ENCODE data around the gene PRSS56. TPM values are rescaled to one million over a fixed set of nuclear protein-coding genes. Genes with fewer than 3 reads are reported as not detected.

The PRSS56 gene
- total RNA-seq, 4 donors from 2014 or later = not detected

DNA sequence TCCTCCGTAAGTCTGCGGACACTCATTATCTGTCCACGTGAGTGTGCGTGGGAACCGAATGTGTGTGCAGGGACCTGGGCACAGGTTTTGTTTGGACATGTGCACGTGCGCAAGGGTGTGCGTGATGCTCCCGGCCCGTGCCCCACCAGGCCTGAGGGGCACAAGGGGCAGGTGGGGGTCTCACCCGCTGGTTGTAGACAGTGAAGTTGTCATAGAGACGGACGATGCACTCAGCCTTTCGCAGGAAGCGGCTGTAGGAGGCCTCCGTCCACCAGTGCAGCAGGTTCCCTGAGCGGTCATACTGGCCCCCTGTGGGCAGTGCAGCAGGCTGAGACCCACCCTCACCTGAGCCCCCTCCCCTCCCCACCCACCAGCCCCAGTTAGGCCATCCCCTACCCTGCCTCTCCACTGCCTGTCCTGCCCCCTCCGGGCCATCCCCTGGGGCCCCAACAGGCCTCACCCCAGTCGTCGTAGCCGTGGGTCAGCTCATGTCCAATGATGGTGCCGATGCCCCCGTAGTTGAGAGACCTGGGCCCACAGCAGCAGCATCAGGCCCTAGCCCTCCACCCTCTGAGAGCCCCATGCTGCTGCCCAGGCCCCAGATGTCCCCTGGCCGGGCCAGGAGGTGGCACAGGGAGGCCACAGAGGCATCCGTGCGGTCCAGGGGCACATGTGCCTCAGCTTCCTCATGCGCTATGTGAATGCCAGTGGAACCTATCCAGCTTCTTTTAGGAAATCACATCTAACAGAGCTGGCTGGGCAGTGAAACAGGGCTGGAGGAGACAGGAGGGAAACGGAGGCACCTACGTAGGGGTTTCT lies 38.7 kb upstream of the PRSS56 start:
- no peak for DNase-seq (ENCODE audit: low spot score in 2 of 2)

DNA sequence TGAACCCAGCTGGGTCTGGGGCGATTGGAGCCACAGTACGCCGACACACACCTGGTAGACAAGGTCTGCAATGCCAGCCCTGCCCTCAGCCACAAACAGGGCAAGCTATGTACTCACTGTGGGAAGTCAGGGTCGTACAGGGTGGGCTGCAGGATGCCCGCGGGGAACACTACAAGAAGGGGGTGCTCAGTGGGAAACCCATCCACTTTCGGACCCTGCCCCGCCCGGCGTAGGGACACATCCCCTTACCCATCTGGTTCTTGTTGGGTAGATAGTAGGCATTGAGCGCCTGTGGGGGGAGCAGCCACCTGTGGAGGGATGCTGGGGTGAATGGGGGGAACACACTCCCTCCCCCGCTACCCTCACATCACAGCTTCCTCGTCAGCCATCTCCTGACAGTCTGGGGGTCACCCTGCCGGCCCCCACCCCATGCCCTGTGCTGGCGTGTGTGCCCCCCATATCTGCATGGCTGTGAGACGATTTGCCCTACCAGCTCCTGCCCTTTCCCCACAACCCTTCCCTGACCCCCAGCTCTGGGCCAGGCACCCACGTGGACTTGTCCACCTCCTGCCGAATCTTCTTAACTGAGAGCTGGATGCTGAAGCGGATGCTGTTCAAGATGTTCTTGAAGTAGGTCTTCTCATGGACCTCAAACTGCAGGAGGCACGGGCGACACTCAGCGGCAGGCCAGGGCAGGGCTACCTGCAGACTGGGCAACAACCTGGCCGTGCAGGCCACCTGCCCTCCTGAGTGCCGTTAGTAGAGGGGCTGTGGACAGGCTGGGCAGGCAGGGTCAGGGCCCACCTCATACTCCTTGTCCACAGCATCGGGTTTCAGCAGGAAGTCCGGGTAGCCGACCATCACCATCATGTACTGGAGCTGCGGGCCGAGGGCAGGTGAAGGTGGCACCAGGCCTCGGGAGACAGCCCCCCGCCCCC lies 37.6 kb upstream of the PRSS56 start:
- H3K36me3 ChIP-seq = no peaks in the 10 kb centered on the region
- no peaks in the 10 kb centered on the region for H3K9me3 ChIP-seq
- TF ChIP-seq POLR2A (IDR thresholded peaks at IDR 0.05) (no peak), EP300 (IDR thresholded peaks at IDR 0.05) (no peak)
- TF ChIP-seq, protein P1, sequence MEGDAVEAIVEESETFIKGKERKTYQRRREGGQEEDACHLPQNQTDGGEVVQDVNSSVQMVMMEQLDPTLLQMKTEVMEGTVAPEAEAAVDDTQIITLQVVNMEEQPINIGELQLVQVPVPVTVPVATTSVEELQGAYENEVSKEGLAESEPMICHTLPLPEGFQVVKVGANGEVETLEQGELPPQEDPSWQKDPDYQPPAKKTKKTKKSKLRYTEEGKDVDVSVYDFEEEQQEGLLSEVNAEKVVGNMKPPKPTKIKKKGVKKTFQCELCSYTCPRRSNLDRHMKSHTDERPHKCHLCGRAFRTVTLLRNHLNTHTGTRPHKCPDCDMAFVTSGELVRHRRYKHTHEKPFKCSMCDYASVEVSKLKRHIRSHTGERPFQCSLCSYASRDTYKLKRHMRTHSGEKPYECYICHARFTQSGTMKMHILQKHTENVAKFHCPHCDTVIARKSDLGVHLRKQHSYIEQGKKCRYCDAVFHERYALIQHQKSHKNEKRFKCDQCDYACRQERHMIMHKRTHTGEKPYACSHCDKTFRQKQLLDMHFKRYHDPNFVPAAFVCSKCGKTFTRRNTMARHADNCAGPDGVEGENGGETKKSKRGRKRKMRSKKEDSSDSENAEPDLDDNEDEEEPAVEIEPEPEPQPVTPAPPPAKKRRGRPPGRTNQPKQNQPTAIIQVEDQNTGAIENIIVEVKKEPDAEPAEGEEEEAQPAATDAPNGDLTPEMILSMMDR (IDR thresholded peaks at IDR 0.05) = no peak
- peaks cover 0 to 55% of the 10 kb centered on the region in 2 donors for H3K27me3 ChIP-seq
- 86 to 92% methylated on average over 25 to 30 of the region's 31 CpGs for WGBS, 2 donors
- H3K27ac ChIP-seq = no peak overlapping the region
- H3K4me1 ChIP-seq = peaks cover 0 to 25% (median 0%) of the 10 kb centered on the region in 4 donors
- DNase-seq (ENCODE audit: low spot score in 2 of 2) = no peak
- H3K4me3 ChIP-seq = no peak overlapping the region

More for the DNA sequence above, 38.7 kb upstream of the PRSS56 start:
- Histone ChIP-seq H3K9me3 (no peaks in the 10 kb centered on the region), H3K36me3 (no peaks in the 10 kb centered on the region), H3K27me3 (peaks cover 0 to 47% of the 10 kb centered on the region in 2 donors), H3K4me3 (no peak overlapping the region), H3K27ac (no peak overlapping the region), H3K4me1 (peaks cover 0 to 15% (median 0%) of the 10 kb centered on the region in 4 donors)
- WGBS, 2 donors = 88% methylated on average over 25 to 27 of the region's 29 CpGs
- TF ChIP-seq EP300 (IDR thresholded peaks at IDR 0.05) (no peak), POLR2A (IDR thresholded peaks at IDR 0.05) (no peak)
- TF ChIP-seq, protein P1 (IDR thresholded peaks at IDR 0.05) = no peak

DNA sequence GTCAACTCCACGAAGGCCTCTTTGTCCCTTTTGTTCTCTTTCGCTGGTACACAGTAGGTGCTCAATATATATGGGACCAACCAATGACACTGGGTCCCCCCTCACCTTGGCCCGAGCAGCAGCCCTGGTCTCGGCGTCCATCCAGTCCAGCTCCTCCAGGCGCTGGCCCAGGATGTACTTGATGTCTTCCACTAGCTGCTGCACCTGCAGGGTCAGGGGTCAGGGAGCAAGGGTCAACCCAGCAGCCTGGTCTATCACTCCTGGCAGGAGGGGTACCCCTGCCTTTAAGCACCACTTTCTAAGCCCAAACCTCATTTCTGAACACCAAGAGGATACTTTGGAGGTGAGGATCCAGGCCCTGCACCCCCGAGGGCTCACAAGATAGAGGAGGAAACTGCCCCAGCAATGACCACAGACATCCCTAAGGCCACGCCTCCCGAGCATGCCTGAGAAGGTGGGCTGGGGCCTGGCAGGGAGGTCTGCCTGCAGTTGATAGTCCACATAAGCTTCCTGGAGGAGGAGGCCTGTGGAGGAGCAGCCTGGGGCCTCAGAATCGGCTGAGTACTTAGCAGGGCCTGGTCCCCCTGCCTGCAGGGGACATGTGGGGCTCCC lies 36.8 kb upstream of the PRSS56 start:
- WGBS, 2 donors = 91 to 92% methylated on average over 9 to 10 of the region's 10 CpGs
- H3K4me3 ChIP-seq = no peak overlapping the region
- DNase-seq (ENCODE audit: low spot score in 2 of 2) = no peak
- H3K4me1 ChIP-seq = peaks cover 0 to 28% (median 0%) of the 10 kb centered on the region in 4 donors
- no peaks in the 10 kb centered on the region for H3K9me3 ChIP-seq
- no peak overlapping the region for H3K27ac ChIP-seq
- peaks cover 0 to 62% of the 10 kb centered on the region in 2 donors for H3K27me3 ChIP-seq
- no peaks in the 10 kb centered on the region for H3K36me3 ChIP-seq
- TF ChIP-seq EP300 (IDR thresholded peaks at IDR 0.05) (no peak), POLR2A (IDR thresholded peaks at IDR 0.05) (no peak)
- TF ChIP-seq, protein P1 (IDR thresholded peaks at IDR 0.05) = no peak

DNA sequence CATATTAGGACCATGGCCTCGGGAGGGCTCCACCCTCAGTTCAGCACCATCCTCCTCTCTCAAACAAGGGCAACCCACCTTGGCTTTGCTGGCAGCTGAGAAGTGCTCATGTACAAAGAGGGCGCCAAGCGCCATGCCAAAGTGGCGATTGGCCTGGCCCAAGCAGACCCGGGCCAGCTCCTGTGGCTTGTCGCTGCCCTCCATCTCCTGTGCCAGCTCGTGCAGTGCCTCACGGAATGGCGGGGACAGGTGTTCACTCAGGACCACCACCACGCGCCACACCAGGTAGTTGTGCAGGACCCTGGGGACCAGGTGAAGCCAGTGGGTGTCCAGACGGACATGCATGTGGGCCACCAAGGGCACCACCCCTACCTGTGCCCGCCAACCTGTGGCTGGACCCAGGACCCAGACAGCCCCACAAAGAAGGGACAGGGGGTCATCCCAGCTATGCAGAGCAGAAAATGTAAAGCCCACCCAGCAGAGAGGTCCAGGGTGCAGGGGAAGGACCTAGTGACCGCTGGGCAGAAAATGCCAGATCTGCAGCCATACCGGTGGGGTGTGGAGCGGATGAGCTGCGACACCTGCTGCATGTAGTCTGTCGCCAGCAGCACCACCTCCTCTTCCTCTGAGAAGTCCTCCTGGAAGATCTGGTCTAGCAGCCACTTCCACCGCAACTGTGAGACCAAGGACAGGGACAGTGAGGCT lies 36.1 kb upstream of the PRSS56 start:
- DNase-seq (ENCODE audit: low spot score in 2 of 2) = no peak
- no peaks in the 10 kb centered on the region for H3K36me3 ChIP-seq
- H3K27ac ChIP-seq = no peak overlapping the region
- H3K27me3 ChIP-seq = peaks cover 0 to 68% of the 10 kb centered on the region in 2 donors
- H3K4me3 ChIP-seq = no peak overlapping the region
- H3K9me3 ChIP-seq = no peaks in the 10 kb centered on the region
- 91 to 95% methylated on average over 11 to 19 of the region's 19 CpGs for WGBS, 2 donors
- TF ChIP-seq EP300 (IDR thresholded peaks at IDR 0.05) (no peak), POLR2A (IDR thresholded peaks at IDR 0.05) (no peak)
- TF ChIP-seq, protein P1 (IDR thresholded peaks at IDR 0.05) = no peak
- H3K4me1 ChIP-seq = peaks cover 0 to 28% (median 0%) of the 10 kb centered on the region in 4 donors
